NCI-H2107 (cell line): ENCODE measurements around the gene THAP11.
"Not testable (repeated sequence)": the region's sequence is repeated elsewhere in the genome, so short reads cannot be mapped to it uniquely, and the experiment has no call there.

ENCODE experiments used
- DNase-seq: peaks from one replicate; lab custom pipeline; 2025; lab: John Stamatoyannopoulos, UW

The THAP11 gene

GRCh38 chr16:67837190-67837589 is 4.9 kb upstream of the THAP11 start:
- not testable (repeated sequence) for DNase-seq

- DNase-seq = no peak
These were observed 4.3 kb upstream of the THAP11 start for GRCh38 chr16:67837811-67838210.

GRCh38 chr16:67841198-67841815 is 813 bp upstream of the THAP11 start:
- no peak for DNase-seq

- no peak for DNase-seq
These were observed 606 bp downstream of the THAP11 start for GRCh38 chr16:67842509-67843342.

GRCh38 chr16:67843343-67843765 is 1.2 kb downstream of the THAP11 start:
- DNase-seq = no peak

GRCh38 chr16:67844497-67844896 is 2.4 kb downstream of the THAP11 start:
- no peak for DNase-seq

- DNase-seq = no peak
These were observed 3.4 kb downstream of the THAP11 start for GRCh38 chr16:67845291-67846062.

- DNase-seq = no peak
These were observed 3.9 kb downstream of the THAP11 start for GRCh38 chr16:67846063-67846319.

- DNase-seq = peak; percentile 87
These were observed 4.4 kb downstream of the THAP11 start, which contains the start of gene NUTF2 for GRCh38 chr16:67846320-67847063. Gene NUTF2 (plus strand): TSS chr16:67846933. CDS start chr16:67865131, 18,198 bp downstream.

- DNase-seq = no peak
These were observed 5.1 kb downstream of the THAP11 start, which contains the start of gene CENPT for GRCh38 chr16:67847064-67847861. Gene CENPT (minus strand): TSS chr16:67847693. CDS start chr16:67833859, 13,834 bp downstream.

- no peak for DNase-seq
These were observed 6.0 kb downstream of the THAP11 start for GRCh38 chr16:67848118-67848517.

- no peak for DNase-seq
These were observed 11.6 kb downstream of the THAP11 start for GRCh38 chr16:67853670-67854069.

- DNase-seq = no peak
These were observed 13.7 kb downstream of the THAP11 start for GRCh38 chr16:67855789-67856188.

GRCh38 chr16:67856927-67857546 is 14.9 kb downstream of the THAP11 start:
- DNase-seq = no peak

GRCh38 chr16:67857547-67858233 is 15.6 kb downstream of the THAP11 start:
- no peak for DNase-seq

- DNase-seq = no peak
These were observed 16.4 kb downstream of the THAP11 start for GRCh38 chr16:67858500-67858899.

- DNase-seq = no peak
These were observed 18.7 kb downstream of the THAP11 start for GRCh38 chr16:67860589-67861398.

GRCh38 chr16:67861877-67862276 is 19.8 kb downstream of the THAP11 start:
- DNase-seq = no peak
